Liver (tissue), 3 donors: ENCODE results near the gene SH3GL1.

Source experiments
- CTCF ChIP-seq: fragments of 150-350 bp; IDR thresholded peaks from 2 replicates; pipeline ENCODE4 v1.5.1; 2017; ENCODE audit warnings: improper control_type of control experiment, low read depth, low read length; ENCODE audit not compliant: missing input control
- FOXA1 ChIP-seq: IDR thresholded peaks from 2 replicates; pipeline ENCODE4 v1.6.1; 2016; ENCODE audit warnings: antibody characterized with exemption
- MAX ChIP-seq: IDR thresholded peaks from 2 replicates; pipeline ENCODE4 v1.6.1; 2016; ENCODE audit warnings: antibody characterized with exemption
- TAF1 ChIP-seq: conservative IDR thresholded peaks from 2 replicates; pipeline ENCODE4 v1.6.1; 2016; ENCODE audit warnings: antibody characterized with exemption, mild to moderate bottlenecking
- YY1 ChIP-seq: IDR thresholded peaks from 2 replicates; pipeline ENCODE4 v1.6.1; 2016; ENCODE audit warnings: antibody characterized with exemption, mild to moderate bottlenecking
- ZBTB33 ChIP-seq: IDR thresholded peaks from 2 replicates; pipeline ENCODE4 v1.6.1; 2016; ENCODE audit warnings: antibody characterized with exemption
- donor health status: healthy.
- donor health status: healthy.

- no peak for TF ChIP-seq ZBTB33
- no peak for TF ChIP-seq TAF1
- TF ChIP-seq CTCF, result peak; percentile 99
- TF ChIP-seq MAX, result peak; percentile 64
- no peak for TF ChIP-seq YY1
- TF ChIP-seq FOXA1, result no peak
These were observed at the start of gene SH3GL1 for GRCh38 chr19:4400135-4400936.
